Nephron (organoid): ENCODE measurements around the gene ATP1A1.

ENCODE experiments used
- H3K27ac Mint-ChIP-seq, 3 experiments: 2 replicates each; pipeline ENCODE4 v1.8.0; 2020; ENCODE audit warnings: mixed read lengths in 3 of 3, mild to moderate bottlenecking in 2 of 3, moderate library complexity in 1 of 3
- H3K27me3 Mint-ChIP-seq: 2 replicates; pipeline ENCODE4 v1.8.0; 2021; ENCODE audit warnings: low read depth, mild to moderate bottlenecking, moderate library complexity, mixed read lengths
- H3K36me3 Mint-ChIP-seq: 2 replicates; pipeline ENCODE4 v1.8.0; 2020; ENCODE audit warnings: low read depth, mixed read lengths
- H3K4me1 Mint-ChIP-seq: 2 replicates; pipeline ENCODE4 v1.8.0; 2020; ENCODE audit warnings: mixed read lengths
- H3K4me3 Mint-ChIP-seq, 3 experiments: 2 replicates each; pipeline ENCODE4 v1.8.0; 2020; ENCODE audit warnings: mild to moderate bottlenecking in 3 of 3, mixed read lengths in 3 of 3, moderate library complexity in 2 of 3
- H3K9me3 Mint-ChIP-seq: 2 replicates; pipeline ENCODE4 v1.8.0; 2020; ENCODE audit warnings: mixed read lengths
- CTCF ChIP-seq, 3 experiments: fragments of 200-600 bp; sonication (generic); IDR thresholded peaks; one replicate each; pipeline ENCODE4 v1.5.0; 2021; ENCODE audit warnings: antibody characterized with exemption in 3 of 3; ENCODE audit not compliant: unreplicated experiment in 3 of 3

The ATP1A1 gene

GRCh38 chr1:116429821-116430374 is 56.9 kb downstream of the ATP1A1 start:
- Mint-ChIP-seq H3K4me1 (peaks cover 6% of the 10 kb centered on the region), H3K4me3 (no peak overlapping the region), H3K27me3 (peaks cover 7% of the 10 kb centered on the region), H3K27ac (no peak overlapping the region), H3K36me3 (no peaks in the 10 kb centered on the region), H3K9me3 (no peaks in the 10 kb centered on the region)
- no peak for TF ChIP-seq CTCF (IDR thresholded peaks at IDR 0.05; ENCODE audit: unreplicated experiment in 3 of 3)

GRCh38 chr1:116431870-116432500 is 58.9 kb downstream of the ATP1A1 start:
- no peaks in the 10 kb centered on the region for H3K36me3 Mint-ChIP-seq
- peaks cover 3% of the 10 kb centered on the region for H3K9me3 Mint-ChIP-seq
- no peak overlapping the region for H3K4me3 Mint-ChIP-seq
- H3K27me3 Mint-ChIP-seq = peaks cover 5% of the 10 kb centered on the region
- H3K27ac Mint-ChIP-seq = no peak overlapping the region
- peaks cover 6% of the 10 kb centered on the region for H3K4me1 Mint-ChIP-seq
- no peak for TF ChIP-seq CTCF (IDR thresholded peaks at IDR 0.05; ENCODE audit: unreplicated experiment in 3 of 3)

GRCh38 chr1:116432655-116433265 is 59.7 kb downstream of the ATP1A1 start:
- Mint-ChIP-seq H3K27ac (no peak overlapping the region), H3K27me3 (peaks cover 5% of the 10 kb centered on the region), H3K9me3 (peaks cover 3% of the 10 kb centered on the region), H3K4me1 (peaks cover 6% of the 10 kb centered on the region), H3K4me3 (no peak overlapping the region), H3K36me3 (no peaks in the 10 kb centered on the region)
- TF ChIP-seq CTCF (IDR thresholded peaks at IDR 0.05; ENCODE audit: unreplicated experiment in 3 of 3) = no peak

DNA sequence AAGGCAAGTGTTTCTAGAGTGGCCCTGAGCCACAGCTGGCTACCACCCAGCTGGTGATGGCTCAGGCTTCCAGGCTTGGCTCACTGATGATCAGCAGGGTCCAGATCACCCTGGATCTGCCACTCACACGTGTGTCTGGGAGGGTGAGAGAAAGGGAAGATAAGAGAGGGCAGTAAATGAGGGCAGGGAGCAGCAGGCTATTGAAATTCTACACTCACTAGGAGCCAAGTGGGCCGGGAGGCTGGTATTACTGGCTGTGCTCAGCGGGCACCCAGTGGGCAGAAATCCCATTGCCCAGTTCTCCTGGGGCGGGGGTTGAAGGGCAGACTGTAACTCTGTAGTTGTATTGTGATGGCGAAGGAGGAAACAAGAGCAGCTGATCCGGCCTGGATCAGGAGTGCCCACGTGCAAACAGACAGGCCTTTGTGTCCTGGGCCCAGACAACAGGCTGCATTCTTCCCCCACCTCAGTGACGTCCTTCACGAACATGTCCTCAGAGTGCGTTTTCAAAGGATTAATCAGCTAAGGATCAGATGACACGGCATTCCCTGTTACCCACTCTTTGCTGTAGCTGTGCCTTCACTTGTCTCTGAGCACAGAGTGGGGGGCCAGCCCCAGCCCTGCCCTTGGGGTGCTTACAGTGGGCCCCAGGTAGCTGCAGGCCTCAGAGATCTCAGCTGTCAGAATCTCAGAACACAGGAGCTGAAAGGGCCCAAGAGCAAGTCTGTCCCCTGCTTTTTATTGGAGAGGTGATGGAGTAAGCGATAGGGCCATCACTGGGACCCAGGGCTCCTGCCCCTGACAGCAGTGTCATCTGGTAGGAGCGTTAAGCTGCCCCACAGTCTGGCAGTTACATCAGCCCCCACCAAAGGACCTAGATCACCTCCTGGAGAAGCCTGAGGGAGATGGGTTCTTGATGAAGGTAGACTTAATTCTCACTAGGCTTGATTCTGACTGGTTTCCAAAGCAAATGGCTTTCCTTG is 60.5 kb downstream of the ATP1A1 start:
- TF ChIP-seq CTCF (IDR thresholded peaks at IDR 0.05; ENCODE audit: unreplicated experiment in 3 of 3) = no peak
- H3K9me3 Mint-ChIP-seq = peaks cover 3% of the 10 kb centered on the region
- peaks cover 5% of the 10 kb centered on the region for H3K27me3 Mint-ChIP-seq
- H3K4me3 Mint-ChIP-seq = no peak overlapping the region
- no peaks in the 10 kb centered on the region for H3K36me3 Mint-ChIP-seq
- peaks cover 6% of the 10 kb centered on the region for H3K4me1 Mint-ChIP-seq
- no peak overlapping the region for H3K27ac Mint-ChIP-seq

- Mint-ChIP-seq H3K36me3 (no peaks in the 10 kb centered on the region), H3K27me3 (peaks cover 5% of the 10 kb centered on the region), H3K9me3 (peaks cover 3% of the 10 kb centered on the region), H3K4me1 (peaks cover 6% of the 10 kb centered on the region), H3K27ac (no peak overlapping the region), H3K4me3 (no peak overlapping the region)
- no peak for TF ChIP-seq CTCF (IDR thresholded peaks at IDR 0.05; ENCODE audit: unreplicated experiment in 3 of 3)
These were observed 61.8 kb downstream of the ATP1A1 start for GRCh38 chr1:116434849-116435248.
